K562 (cell line): ENCODE data around the gene OPRM1. TPM values are rescaled to one million over a fixed set of nuclear protein-coding genes. Genes with fewer than 3 reads are reported as not detected.

ENCODE experiments used
- ATAC-seq: fragments of 200-7000 bp; cut with Tn5 transposase; 3 replicates; pipeline ENCODE4 v1.9.1; 2020; ENCODE audit warnings: moderate library complexity
- BruUV-seq: library from RNA; stranded (reverse); fragments of 400-500 nt; replicated peaks from 2 replicates; lab custom pipeline; 2021; lab: Mats Ljungman, UMichigan
- CTCF ChIA-PET: fragments of 300-600 bp; formaldehyde crosslinking; extraction: SDS; loops from one replicate; lab custom pipeline; 2021; ENCODE audit warnings: low intra/inter-chr PET ratio; lab: Yijun Ruan, JAX
- POLR2A ChIA-PET: fragments of 300-600, 350-650 bp; sonication (Branson Sonifier 250); formaldehyde crosslinking; extraction: SDS; loops from one replicate; lab custom pipeline; 2021; ENCODE audit warnings: antibody characterized with exemption, inconsistent platforms; lab: Yijun Ruan, JAX
- DNase-seq, 4 experiments: peaks; one replicate each; pipeline versions ENCODE4 v3.0.0 to v3.0.0-alpha.2; 2011 to 2018; ENCODE audit warnings: low spot score in 3 of 4, mixed read lengths in 3 of 4; ENCODE audit errors: extremely low read depth in 1 of 4
- FAIRE-seq: peaks from 2 replicates; lab custom pipeline; 2011; peaks lifted over from hg19 to GRCh38; lab: Jason Lieb, UNC
- H2AFZ ChIP-seq: 2 replicates; pipeline ENCODE4 v1.6.0; 2011; ENCODE audit warnings: low read depth, low read length, control low read depth, inconsistent platforms
- H3K27ac ChIP-seq: fragments of 200-600 bp; 3 replicates; pipeline ENCODE4 v1.8.0; 2011; ENCODE audit warnings: low read depth, mild to moderate bottlenecking, control low read depth, inconsistent platforms, low read length, moderate library complexity, mixed read lengths; ENCODE audit errors: extremely low read depth
- H3K27me3 ChIP-seq, 2 experiments: fragments of 300-600 bp in 1 of 2; 2 replicates in 1 of 2; 3 replicates in 1 of 2; pipeline versions ENCODE4 v1.6.0 to v1.8.0; 2011; ENCODE audit warnings: inconsistent platforms in 2 of 2, low read length in 2 of 2, mild to moderate bottlenecking in 1 of 2, mixed read lengths in 1 of 2, moderate library complexity in 1 of 2; ENCODE audit not compliant: control insufficient read depth in 2 of 2, insufficient read depth in 2 of 2
- H3K36me3 ChIP-seq: fragments of 300-600 bp; 3 replicates; pipeline ENCODE4 v1.8.0; 2011; ENCODE audit warnings: mild to moderate bottlenecking, low read length, inconsistent platforms; ENCODE audit not compliant: control insufficient read depth, insufficient read depth
- H3K4me1 ChIP-seq, 2 experiments: fragments of 200-600 bp in 1 of 2; replicated peaks in 1 of 2; 2 replicates in 1 of 2; 3 replicates in 1 of 2; pipeline versions ENCODE4 v1.5.1 to v1.8.0; 2011; ENCODE audit warnings: inconsistent platforms in 2 of 2, low read length in 2 of 2, mild to moderate bottlenecking in 1 of 2, mixed read lengths in 1 of 2, moderate library complexity in 1 of 2; ENCODE audit not compliant: control insufficient read depth in 2 of 2, insufficient read depth in 2 of 2
- H3K4me2 ChIP-seq: 2 replicates; pipeline ENCODE4 v1.6.1; 2011; ENCODE audit warnings: low read length, control low read depth, inconsistent platforms, mixed read lengths; ENCODE audit not compliant: insufficient read depth
- H3K4me3 ChIP-seq: fragments of 200-600 bp; sonication (generic), shearing (Covaris generic); 2 replicates; pipeline ENCODE4 v1.5.1; 2016; ENCODE audit warnings: control low read depth, inconsistent platforms
- H3K79me2 ChIP-seq: fragments of 200-600 bp; 3 replicates; pipeline ENCODE4 v1.8.0; 2011; ENCODE audit warnings: low read length, inconsistent platforms; ENCODE audit not compliant: control insufficient read depth, insufficient read depth
- H3K9ac ChIP-seq, 2 experiments: 2 replicates each; pipeline versions ENCODE4 v1.6.0 to v1.6.1; 2011; ENCODE audit warnings: low read depth in 2 of 2, low read length in 2 of 2, control low read depth in 1 of 2, inconsistent platforms in 1 of 2, mild to moderate bottlenecking in 1 of 2, mixed read lengths in 1 of 2; ENCODE audit not compliant: insufficient read depth in 1 of 2
- H3K9me1 ChIP-seq: one replicate; pipeline ENCODE4 v1.6.0; 2011; ENCODE audit warnings: inconsistent platforms, mild to moderate bottlenecking, low read length, moderate library complexity; ENCODE audit not compliant: control insufficient read depth, insufficient read depth
- H3K9me3 ChIP-seq: replicated peaks from 2 replicates; pipeline ENCODE4 v1.5.1; 2011; ENCODE audit warnings: low read depth, low read length, inconsistent platforms; ENCODE audit not compliant: control insufficient read depth, insufficient read depth
- H4K20me1 ChIP-seq: replicated peaks from 2 replicates; pipeline ENCODE4 v1.6.1; 2011; ENCODE audit warnings: low read length, inconsistent platforms, mixed read lengths; ENCODE audit not compliant: control insufficient read depth, insufficient read depth
- ADNP ChIP-seq: fragments of 200-800 bp; sonication (Bioruptor generic); IDR thresholded peaks from 2 replicates; pipeline ENCODE4 v1.6.1; 2016; ENCODE audit warnings: missing genetic modification characterization, missing compliant biosample characterization
- CBX3 ChIP-seq, 2 experiments: IDR thresholded peaks; 1 replicate in 1 of 2; 2 replicates in 1 of 2; pipeline ENCODE4 v1.6.1; 2012; ENCODE audit warnings: inconsistent platforms in 2 of 2, low read length in 2 of 2, borderline replicate concordance in 1 of 2, control low read depth in 1 of 2
- FOXA3 ChIP-seq, 2 experiments: fragments of 450-650 bp in 1 of 2; sonication (generic) in 1 of 2; formaldehyde crosslinking; IDR thresholded peaks in 1 of 2; conservative IDR thresholded peaks in 1 of 2; 2 replicates each; pipeline versions ENCODE4 v1.4.0 to v1.8.0; 2020 to 2022; ENCODE audit warnings: mild to moderate bottlenecking in 2 of 2, missing genetic modification reagents in 1 of 2
- FOXK2 ChIP-seq, 2 experiments: fragments of 450-650 bp; IDR thresholded peaks in 1 of 2; conservative IDR thresholded peaks in 1 of 2; 2 replicates each; pipeline ENCODE4 v1.6.1; 2016; ENCODE audit warnings: low read depth in 2 of 2, mild to moderate bottlenecking in 1 of 2
- KLF16 ChIP-seq: IDR thresholded peaks from 2 replicates; pipeline ENCODE4 v1.6.1; 2016; ENCODE audit warnings: antibody characterized with exemption
- NR4A1 ChIP-seq, 2 experiments: fragments of 250-450 bp in 1 of 2; fragments of 450-650 bp in 1 of 2; sonication (Bioruptor Pico) in 1 of 2; IDR thresholded peaks; 2 replicates each; pipeline versions ENCODE4 v1.4.0 to v1.6.1; 2016 to 2020; ENCODE audit warnings: mild to moderate bottlenecking in 2 of 2, missing compliant biosample characterization in 1 of 2, missing genetic modification characterization in 1 of 2, moderate library complexity in 1 of 2
- PHF20 ChIP-seq: fragments of 450-650 bp; IDR thresholded peaks from 2 replicates; pipeline ENCODE4 v1.6.1; 2018; ENCODE audit not compliant: partially characterized antibody
- POLR2A ChIP-seq: fragments of 450-650 bp; conservative IDR thresholded peaks from 2 replicates; pipeline ENCODE4 v1.6.1; 2016
- SMC3 ChIP-seq: conservative IDR thresholded peaks from 2 replicates; pipeline ENCODE4 v1.6.1; 2011; ENCODE audit warnings: low read depth, low read length, improper control_type of control experiment; ENCODE audit not compliant: insufficient read depth
- WHSC1 ChIP-seq: IDR thresholded peaks from one replicate; pipeline ENCODE4 v1.6.1; 2012; ENCODE audit warnings: low read length, control low read depth, inconsistent platforms
- YY1 ChIP-seq, 3 experiments: IDR thresholded peaks; 2 replicates each; pipeline ENCODE4 v1.6.1; 2011; ENCODE audit warnings: low read length in 2 of 3, mild to moderate bottlenecking in 2 of 3, moderate library complexity in 2 of 3, borderline replicate concordance in 1 of 3, control low read depth in 1 of 3, low read depth in 1 of 3; ENCODE audit not compliant: insufficient read depth in 3 of 3, insufficient replicate concordance in 2 of 3, control insufficient read depth in 1 of 3, insufficient read length in 1 of 3; ENCODE audit errors: extremely low read depth in 1 of 3
- ZNF717 ChIP-seq: fragments of 250-450 bp; sonication (Bioruptor Pico); IDR thresholded peaks from 2 replicates; pipeline ENCODE4 v1.5.0; 2021
- WGBS: fragments of 100-300 bp; shearing (Covaris generic); methylation state at CpG from one replicate; pipeline ENCODE4 v1.1.6; 2016; ENCODE audit warnings: low coverage, mixed read lengths; ENCODE audit not compliant: insufficient coverage; ENCODE audit errors: missing lambda C conversion rate; 5-methylcytosine and 5-hydroxymethylcytosine counted together
- in situ Hi-C: fragments of 300-500 bp; cut with MboI; formaldehyde crosslinking; loops from 4 replicates; pipeline ENCODE4 v1.15.0; 2018; ENCODE audit warnings: inconsistent platforms, mixed read lengths
- intact Hi-C: fragments of 100-400 bp; cut with micrococcal nuclease; formaldehyde crosslinking; loops from 2 replicates; pipeline ENCODE4 v1.14.2; 2022
- polyA plus RNA-seq, 8 experiments: library from polyadenylated mRNA; depleted of rRNA in 4 of 8; stranded (reverse) in 5 of 8; unstranded in 3 of 8; fragments of >200 nt; fragmentation: Nextera tagmentation in 2 of 8; fragmentation: Illumina TruSeq in 1 of 8; extraction: Ambion mirVana in 2 of 8; extraction: Trizol in 1 of 8; gene quantifications; 2 replicates each; pipeline versions ENCODE4 v1.2.1 to v1.2.3, GENCODE V29; 2011 to 2014; ENCODE audit warnings: inconsistent platforms in 1 of 8, missing spikeins in 1 of 8
- total RNA-seq, 7 experiments: library from RNA; depleted of rRNA in 6 of 7; stranded (reverse); fragments of >200 nt in 6 of 7; fragmentation: Illumina TruSeq in 2 of 7; extraction: Trizol in 2 of 7; gene quantifications; 2 replicates each; pipeline versions ENCODE4 v1.2.1 to v1.2.3, GENCODE V29; 2011 to 2021; ENCODE audit warnings: low replicate concordance in 1 of 7
- TF ChIP-seq, protein P1 (sequence below), 3 experiments: IDR thresholded peaks in 2 of 3; conservative IDR thresholded peaks in 1 of 3; 2 replicates each; pipeline ENCODE4 v1.5.1; 2011 to 2012; ENCODE audit warnings: low read length in 3 of 3, mild to moderate bottlenecking in 3 of 3, control low read depth in 2 of 3, improper control_type of control experiment in 1 of 3, inconsistent platforms in 1 of 3, low read depth in 1 of 3, mixed read lengths in 1 of 3, moderate library complexity in 1 of 3; ENCODE audit not compliant: insufficient read depth in 2 of 3
- TF ChIP-seq, protein P2 (sequence below): fragments of 450-650 bp; formaldehyde crosslinking; IDR thresholded peaks from 2 replicates; pipeline ENCODE4 v1.4.0; 2020; ENCODE audit warnings: mild to moderate bottlenecking, moderate library complexity

Gene OPRM1
- total and polyA plus RNA-seq, 9 of the 15 experiments (the other 6 are each of a cell fraction or from before 2014, with no cell fraction given), result not detected

DNA sequence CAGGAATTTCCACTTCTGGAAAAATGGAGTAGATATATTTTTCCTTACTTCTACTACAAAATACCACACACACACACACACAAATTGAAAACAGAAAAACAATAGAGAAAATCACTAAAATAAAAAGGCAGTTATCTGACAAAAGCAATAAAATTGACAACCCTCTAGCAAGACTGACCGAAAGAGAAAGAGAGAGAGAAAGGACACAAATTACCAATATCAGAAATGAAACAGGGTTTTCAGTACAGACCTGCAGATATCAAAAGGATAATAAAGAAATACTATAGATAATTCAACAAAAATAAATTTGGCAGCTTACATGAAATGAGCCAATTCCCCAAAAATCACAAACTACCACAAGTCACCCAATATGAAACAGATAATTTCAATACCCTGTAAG, 104.7 kb downstream of the OPRM1 start (continued):
- TF ChIP-seq NR4A1 (CRISPR knock-in tag; IDR thresholded peaks at IDR 0.05) (no peak), NR4A1 (tag; IDR thresholded peaks at IDR 0.05) (no peak), FOXA3 (CRISPR knock-in tag; conservative IDR thresholded peaks at IDR 0.05 in 1 of 2, IDR thresholded peaks at IDR 0.05 in 1 of 2) (no peak), ADNP (tag) (no peak)

DNA sequence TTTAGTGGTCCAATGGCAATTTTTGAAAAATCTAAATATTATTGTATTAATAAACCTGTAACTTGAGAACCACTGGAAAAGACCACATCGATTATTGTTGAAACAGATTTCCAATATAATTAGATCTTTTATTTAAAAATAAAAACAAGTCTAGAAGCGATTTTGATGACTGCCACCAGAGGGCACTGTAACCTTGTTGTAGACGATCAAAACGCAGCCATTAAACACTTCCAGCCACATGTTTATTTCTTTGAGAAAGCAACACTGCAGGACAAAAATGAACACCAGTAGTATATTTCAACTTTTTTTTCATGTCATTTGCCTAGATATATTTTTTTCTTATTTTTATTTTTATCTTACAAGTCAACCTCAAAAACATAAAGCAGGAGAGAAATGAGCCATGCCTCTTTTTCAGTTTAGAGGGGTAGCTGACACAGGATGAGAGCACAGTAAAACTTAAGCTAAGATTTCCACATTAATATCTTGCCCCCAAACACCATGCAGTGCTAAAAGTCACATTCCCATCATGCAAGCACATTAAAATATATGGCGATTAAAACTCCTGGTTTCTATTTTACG, 115.4 kb downstream of the OPRM1 start:
- H3K36me3 ChIP-seq, result no peaks in the 10 kb centered on the region
- peak; percentile 66 for ATAC-seq
- no peak overlapping the region for H3K9ac ChIP-seq
- H3K79me2 ChIP-seq, result no peaks in the 10 kb centered on the region
- POLR2A ChIA-PET, result no interaction called here
- intact Hi-C loops, result loop anchor here (1.0 to 10.0 kb wide), 7 partner anchors 123 to 1122 kb away; no protein-coding TSS in a partner anchor
- WGBS, result 12% methylated on average over 6 of the region's 6 CpGs
- no peak overlapping the region for H3K4me3 ChIP-seq
- H3K9me3 ChIP-seq, result no peaks in the 10 kb centered on the region
- H3K27ac ChIP-seq, result no peak overlapping the region
- H4K20me1 ChIP-seq, result no peaks in the 10 kb centered on the region
- H3K9me1 ChIP-seq, result no peaks in the 10 kb centered on the region
- BruUV-seq, result no TSS peak
- in situ Hi-C loops, result loop anchor here (10.0 to 25.0 kb wide), 2 partner anchors 520 to 658 kb away; no protein-coding TSS in a partner anchor
- no peak overlapping the region for H3K4me2 ChIP-seq
- peaks cover 0 to 8% of the 10 kb centered on the region in 2 experiments; a peak in 1 of 5 replicates for H3K27me3 ChIP-seq
- FAIRE-seq, result peak; percentile 89
- CTCF ChIA-PET, result interaction anchor here (0.8 to 2.3 kb wide), 7 partner anchors 124 to 1020 kb away, joined by 3 to 8 read pairs (median 7); no protein-coding TSS in a partner anchor
- DNase-seq, result peak; percentile 25 to 76 (median 54)
- H2AFZ ChIP-seq, result 0 out of 2 replicates have a peak overlapping the region, but pooled peaks have one; percentile 0
- H3K4me1 ChIP-seq, result no peaks in the 10 kb centered on the region
- TF ChIP-seq POLR2A, result no peak
- TF ChIP-seq, protein P1, sequence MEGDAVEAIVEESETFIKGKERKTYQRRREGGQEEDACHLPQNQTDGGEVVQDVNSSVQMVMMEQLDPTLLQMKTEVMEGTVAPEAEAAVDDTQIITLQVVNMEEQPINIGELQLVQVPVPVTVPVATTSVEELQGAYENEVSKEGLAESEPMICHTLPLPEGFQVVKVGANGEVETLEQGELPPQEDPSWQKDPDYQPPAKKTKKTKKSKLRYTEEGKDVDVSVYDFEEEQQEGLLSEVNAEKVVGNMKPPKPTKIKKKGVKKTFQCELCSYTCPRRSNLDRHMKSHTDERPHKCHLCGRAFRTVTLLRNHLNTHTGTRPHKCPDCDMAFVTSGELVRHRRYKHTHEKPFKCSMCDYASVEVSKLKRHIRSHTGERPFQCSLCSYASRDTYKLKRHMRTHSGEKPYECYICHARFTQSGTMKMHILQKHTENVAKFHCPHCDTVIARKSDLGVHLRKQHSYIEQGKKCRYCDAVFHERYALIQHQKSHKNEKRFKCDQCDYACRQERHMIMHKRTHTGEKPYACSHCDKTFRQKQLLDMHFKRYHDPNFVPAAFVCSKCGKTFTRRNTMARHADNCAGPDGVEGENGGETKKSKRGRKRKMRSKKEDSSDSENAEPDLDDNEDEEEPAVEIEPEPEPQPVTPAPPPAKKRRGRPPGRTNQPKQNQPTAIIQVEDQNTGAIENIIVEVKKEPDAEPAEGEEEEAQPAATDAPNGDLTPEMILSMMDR (IDR thresholded peaks at IDR 0.05 in 2 of 3, conservative IDR thresholded peaks at IDR 0.05 in 1 of 3; ENCODE audit: insufficient read depth in 2 of 3, low read depth in 1 of 3, low read length in 3 of 3), result peak; percentile 63 to 87 (median 67)
- TF ChIP-seq, protein P2, sequence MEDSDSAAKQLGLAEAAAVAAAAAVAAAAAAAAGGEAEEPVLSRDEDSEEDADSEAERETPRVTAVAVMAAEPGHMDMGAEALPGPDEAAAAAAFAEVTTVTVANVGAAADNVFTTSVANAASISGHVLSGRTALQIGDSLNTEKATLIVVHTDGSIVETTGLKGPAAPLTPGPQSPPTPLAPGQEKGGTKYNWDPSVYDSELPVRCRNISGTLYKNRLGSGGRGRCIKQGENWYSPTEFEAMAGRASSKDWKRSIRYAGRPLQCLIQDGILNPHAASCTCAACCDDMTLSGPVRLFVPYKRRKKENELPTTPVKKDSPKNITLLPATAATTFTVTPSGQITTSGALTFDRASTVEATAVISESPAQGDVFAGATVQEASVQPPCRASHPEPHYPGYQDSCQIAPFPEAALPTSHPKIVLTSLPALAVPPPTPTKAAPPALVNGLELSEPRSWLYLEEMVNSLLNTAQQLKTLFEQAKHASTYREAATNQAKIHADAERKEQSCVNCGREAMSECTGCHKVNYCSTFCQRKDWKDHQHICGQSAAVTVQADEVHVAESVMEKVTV (CRISPR knock-in tag), result peak; percentile 86
- TF ChIP-seq CBX3 (IDR thresholded peaks at IDR 0.05; ENCODE audit: borderline replicate concordance in 1 of 2, low read length in 2 of 2), result peak in 1 of 2 experiments; percentile 65; a peak in 1 of 3 replicates
- peak; percentile 62 to 68; a peak in 3 of 4 replicates for TF ChIP-seq FOXK2 (conservative IDR thresholded peaks at IDR 0.05 in 1 of 2, IDR thresholded peaks at IDR 0.05 in 1 of 2; ENCODE audit: low read depth in 2 of 2)
- TF ChIP-seq SMC3, result peak; percentile 42; the same call in 1 of the 2 replicates
- TF ChIP-seq PHF20, result no peak
- TF ChIP-seq ZNF717 (CRISPR knock-in tag), result no peak
- TF ChIP-seq YY1 (IDR thresholded peaks at IDR 0.05; ENCODE audit: borderline replicate concordance in 1 of 3, control insufficient read depth in 1 of 3, extremely low read depth in 1 of 3, insufficient read depth in 3 of 3, insufficient read length in 1 of 3, insufficient replicate concordance in 2 of 3, low read depth in 1 of 3, low read length in 2 of 3), result peak in 2 of 3 experiments; percentile 53 to 80
- TF ChIP-seq KLF16, result peak; percentile 16; the same call in 1 of the 2 replicates
- TF ChIP-seq WHSC1, result no peak
